ENCODE data around the gene OSBPL9.

DNA sequence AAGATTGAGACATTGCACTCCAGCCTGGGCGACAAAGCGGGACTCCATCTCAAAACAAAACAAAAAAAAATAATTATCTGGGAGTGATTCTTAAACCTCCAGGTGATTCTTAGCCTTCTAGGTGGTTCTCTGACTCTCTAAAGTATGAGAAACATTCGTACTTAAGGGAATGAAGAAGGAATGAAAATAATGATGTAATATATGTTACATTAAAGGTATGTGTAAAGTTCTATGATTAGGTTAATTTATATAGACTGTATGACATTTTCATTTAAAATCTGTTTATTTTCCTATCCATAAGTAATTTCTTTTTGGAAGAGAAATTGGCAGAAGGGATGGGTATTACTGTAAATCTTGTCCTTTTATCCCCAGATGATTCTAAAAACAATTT lies 34.7 kb downstream of the OSBPL9 start:
- no peak for TF ChIP-seq KDM1A (IDR thresholded peaks at IDR 0.05)
- TF ChIP-seq NR2C2 (CRISPR knock-in tag; IDR thresholded peaks at IDR 0.05), result no peak
- TF ChIP-seq NR2C2 (tag; IDR thresholded peaks at IDR 0.05), result no peak
- no peak for TF ChIP-seq ZNF668 (CRISPR knock-in tag; IDR thresholded peaks at IDR 0.05)
- TF ChIP-seq HDGF (IDR thresholded peaks at IDR 0.05), result no peak
- no peak for TF ChIP-seq FOXK1 (CRISPR knock-in tag; IDR thresholded peaks at IDR 0.05; ENCODE audit: borderline replicate concordance)
- TF ChIP-seq, protein P1, sequence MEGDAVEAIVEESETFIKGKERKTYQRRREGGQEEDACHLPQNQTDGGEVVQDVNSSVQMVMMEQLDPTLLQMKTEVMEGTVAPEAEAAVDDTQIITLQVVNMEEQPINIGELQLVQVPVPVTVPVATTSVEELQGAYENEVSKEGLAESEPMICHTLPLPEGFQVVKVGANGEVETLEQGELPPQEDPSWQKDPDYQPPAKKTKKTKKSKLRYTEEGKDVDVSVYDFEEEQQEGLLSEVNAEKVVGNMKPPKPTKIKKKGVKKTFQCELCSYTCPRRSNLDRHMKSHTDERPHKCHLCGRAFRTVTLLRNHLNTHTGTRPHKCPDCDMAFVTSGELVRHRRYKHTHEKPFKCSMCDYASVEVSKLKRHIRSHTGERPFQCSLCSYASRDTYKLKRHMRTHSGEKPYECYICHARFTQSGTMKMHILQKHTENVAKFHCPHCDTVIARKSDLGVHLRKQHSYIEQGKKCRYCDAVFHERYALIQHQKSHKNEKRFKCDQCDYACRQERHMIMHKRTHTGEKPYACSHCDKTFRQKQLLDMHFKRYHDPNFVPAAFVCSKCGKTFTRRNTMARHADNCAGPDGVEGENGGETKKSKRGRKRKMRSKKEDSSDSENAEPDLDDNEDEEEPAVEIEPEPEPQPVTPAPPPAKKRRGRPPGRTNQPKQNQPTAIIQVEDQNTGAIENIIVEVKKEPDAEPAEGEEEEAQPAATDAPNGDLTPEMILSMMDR (IDR thresholded peaks at IDR 0.05 in 2 of 3, conservative IDR thresholded peaks at IDR 0.05 in 1 of 3; ENCODE audit: insufficient read depth in 2 of 3, low read depth in 1 of 3, low read length in 3 of 3), result no peak
- TF ChIP-seq POLR2AphosphoS5 (IDR thresholded peaks at IDR 0.05; ENCODE audit: control insufficient read depth, insufficient read depth, low read depth, low read length), result no peak
- TF ChIP-seq EP300 (IDR thresholded peaks at IDR 0.05; ENCODE audit: low read length), result no peak
- TF ChIP-seq, protein P2, sequence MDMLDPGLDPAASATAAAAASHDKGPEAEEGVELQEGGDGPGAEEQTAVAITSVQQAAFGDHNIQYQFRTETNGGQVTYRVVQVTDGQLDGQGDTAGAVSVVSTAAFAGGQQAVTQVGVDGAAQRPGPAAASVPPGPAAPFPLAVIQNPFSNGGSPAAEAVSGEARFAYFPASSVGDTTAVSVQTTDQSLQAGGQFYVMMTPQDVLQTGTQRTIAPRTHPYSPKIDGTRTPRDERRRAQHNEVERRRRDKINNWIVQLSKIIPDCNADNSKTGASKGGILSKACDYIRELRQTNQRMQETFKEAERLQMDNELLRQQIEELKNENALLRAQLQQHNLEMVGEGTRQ (CRISPR knock-in tag; IDR thresholded peaks at IDR 0.05), result no peak
- TF ChIP-seq, protein P3, sequence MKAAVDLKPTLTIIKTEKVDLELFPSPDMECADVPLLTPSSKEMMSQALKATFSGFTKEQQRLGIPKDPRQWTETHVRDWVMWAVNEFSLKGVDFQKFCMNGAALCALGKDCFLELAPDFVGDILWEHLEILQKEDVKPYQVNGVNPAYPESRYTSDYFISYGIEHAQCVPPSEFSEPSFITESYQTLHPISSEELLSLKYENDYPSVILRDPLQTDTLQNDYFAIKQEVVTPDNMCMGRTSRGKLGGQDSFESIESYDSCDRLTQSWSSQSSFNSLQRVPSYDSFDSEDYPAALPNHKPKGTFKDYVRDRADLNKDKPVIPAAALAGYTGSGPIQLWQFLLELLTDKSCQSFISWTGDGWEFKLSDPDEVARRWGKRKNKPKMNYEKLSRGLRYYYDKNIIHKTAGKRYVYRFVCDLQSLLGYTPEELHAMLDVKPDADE (conservative IDR thresholded peaks at IDR 0.05; ENCODE audit: control insufficient read depth, low read depth, low read length), result no peak
- no peak for TF ChIP-seq ZNF140 (CRISPR knock-in tag; IDR thresholded peaks at IDR 0.05)
- no peak for TF ChIP-seq POLR2A (conservative IDR thresholded peaks at IDR 0.05)
- TF ChIP-seq, protein P4, sequence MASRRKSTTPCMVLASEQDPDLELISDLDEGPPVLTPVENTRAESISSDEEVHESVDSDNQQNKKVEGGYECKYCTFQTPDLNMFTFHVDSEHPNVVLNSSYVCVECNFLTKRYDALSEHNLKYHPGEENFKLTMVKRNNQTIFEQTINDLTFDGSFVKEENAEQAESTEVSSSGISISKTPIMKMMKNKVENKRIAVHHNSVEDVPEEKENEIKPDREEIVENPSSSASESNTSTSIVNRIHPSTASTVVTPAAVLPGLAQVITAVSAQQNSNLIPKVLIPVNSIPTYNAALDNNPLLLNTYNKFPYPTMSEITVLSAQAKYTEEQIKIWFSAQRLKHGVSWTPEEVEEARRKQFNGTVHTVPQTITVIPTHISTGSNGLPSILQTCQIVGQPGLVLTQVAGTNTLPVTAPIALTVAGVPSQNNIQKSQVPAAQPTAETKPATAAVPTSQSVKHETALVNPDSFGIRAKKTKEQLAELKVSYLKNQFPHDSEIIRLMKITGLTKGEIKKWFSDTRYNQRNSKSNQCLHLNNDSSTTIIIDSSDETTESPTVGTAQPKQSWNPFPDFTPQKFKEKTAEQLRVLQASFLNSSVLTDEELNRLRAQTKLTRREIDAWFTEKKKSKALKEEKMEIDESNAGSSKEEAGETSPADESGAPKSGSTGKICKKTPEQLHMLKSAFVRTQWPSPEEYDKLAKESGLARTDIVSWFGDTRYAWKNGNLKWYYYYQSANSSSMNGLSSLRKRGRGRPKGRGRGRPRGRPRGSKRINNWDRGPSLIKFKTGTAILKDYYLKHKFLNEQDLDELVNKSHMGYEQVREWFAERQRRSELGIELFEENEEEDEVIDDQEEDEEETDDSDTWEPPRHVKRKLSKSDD (conservative IDR thresholded peaks at IDR 0.05; ENCODE audit: low read length), result no peak
- TF ChIP-seq NRF1 (conservative IDR thresholded peaks at IDR 0.05 in 1 of 2, IDR thresholded peaks at IDR 0.05 in 1 of 2), result no peak
